Measurements from ENCODE around the gene SLC52A3. TPM values are rescaled to one million over a fixed set of nuclear protein-coding genes. Genes with fewer than 3 reads are reported as not detected.
"Not testable (repeated sequence)": the region's sequence is repeated elsewhere in the genome, so short reads cannot be mapped to it uniquely, and the experiment has no call there.

The SLC52A3 gene
- under 1 TPM; 0.26 to 0.61 (median 0.51) TPM for polyA plus RNA-seq (ENCODE audit: insufficient read depth in 1 of 5, insufficient read length in 5 of 5, low replicate concordance in 1 of 5)
- long read RNA-seq, donor 1 = 0 reads
- long read RNA-seq, donor 2 = 0 reads
- long read RNA-seq, donor 3 = 0 reads
- long read RNA-seq, donor 4 = 0 reads
- long read RNA-seq, donor 5 = 0 reads
- long read RNA-seq, donor 6 = 0 reads
- long read RNA-seq, donor 7 = 0 reads
- long read RNA-seq, donor 8 = 0 reads

DNA sequence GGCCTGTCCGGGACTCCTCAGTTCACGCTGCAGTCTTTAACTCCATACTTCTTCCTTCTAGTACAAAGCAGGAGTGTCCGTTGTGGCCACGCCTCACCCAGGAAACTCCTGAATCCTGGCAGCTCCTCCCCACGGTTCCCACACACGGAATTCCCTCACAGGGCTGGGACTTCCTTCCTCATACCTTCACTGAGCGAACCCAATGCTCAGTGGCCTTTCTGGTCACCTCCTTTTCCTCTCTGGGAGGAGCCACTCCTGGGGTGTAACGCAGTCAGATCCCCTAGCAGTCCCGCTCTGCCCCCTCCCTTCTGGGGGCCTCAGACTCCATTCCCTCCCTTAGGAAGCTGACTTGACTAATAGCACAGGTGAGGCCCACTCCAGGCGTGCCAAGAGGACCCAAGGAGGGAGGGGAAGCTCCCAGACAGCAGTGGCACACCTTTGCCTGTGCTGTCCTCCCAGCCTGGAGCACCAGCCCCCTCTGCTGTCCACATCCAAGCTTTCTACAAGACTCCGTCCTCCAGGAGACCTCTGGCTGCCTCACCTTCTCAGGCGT lies at the start of gene SLC52A3:
TSS of gene SLC52A3 (minus strand) at position 75 of the 553 bp plus-strand sequence. CDS start 2,726 bp downstream, outside the sequence.
- DNase-seq = no peak

DNA sequence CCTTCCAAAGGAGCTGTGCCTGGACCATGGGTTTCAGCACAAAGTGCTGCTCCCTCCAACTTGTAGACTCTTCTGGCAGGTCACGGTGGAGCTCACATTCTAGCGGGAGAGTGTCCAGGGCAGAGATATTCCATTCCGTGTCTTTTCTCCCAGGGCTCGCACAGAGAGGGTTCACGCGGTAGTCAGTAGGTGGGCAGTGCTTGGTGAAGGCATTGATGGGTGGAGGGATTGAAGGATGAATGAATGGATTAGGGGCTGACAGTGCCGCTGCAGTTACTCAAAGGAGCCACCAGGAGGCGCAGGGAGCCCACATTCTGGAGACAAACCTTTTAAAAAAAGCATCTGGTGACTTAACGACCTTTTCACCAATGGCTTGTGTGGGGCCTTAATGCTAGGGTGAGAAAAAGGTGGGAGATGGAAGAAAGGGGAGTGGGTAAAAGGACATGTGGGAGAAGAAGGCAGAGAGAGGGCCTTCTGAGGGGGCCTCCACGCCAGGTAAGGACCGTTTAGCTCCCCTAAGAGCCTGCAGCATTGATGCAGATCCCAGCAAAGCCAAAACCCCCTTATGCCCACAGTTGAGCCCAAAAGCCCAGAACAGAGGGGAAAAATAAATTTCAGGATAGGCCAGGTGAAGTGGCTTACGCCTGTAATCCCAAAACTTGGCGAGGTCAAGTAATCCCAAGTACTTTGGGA lies 47.8 kb upstream of the SLC52A3 start:
- peak; percentile 37 to 53 for DNase-seq

- DNase-seq = no peak
Observed at GRCh38 chr20:815226-815625, 46.9 kb upstream of the SLC52A3 start.

DNA sequence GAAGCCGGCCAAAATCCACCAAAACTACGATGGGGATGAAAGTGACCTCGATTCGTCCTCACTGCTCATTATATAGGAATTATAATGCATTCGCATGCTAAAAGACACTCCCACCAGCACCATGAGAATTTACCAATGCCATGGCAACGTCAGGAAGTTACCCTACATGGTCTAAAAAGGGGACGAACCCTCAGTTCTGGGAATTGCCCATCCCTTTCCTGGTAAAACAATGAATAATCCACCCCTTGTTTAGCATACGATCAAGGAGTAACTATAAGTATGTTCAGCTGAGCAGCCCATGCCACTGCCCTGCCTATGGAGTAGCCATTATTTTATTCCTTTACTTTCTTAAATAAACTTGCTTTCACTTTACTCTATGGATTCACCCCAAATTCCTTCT lies 45.1 kb upstream of the SLC52A3 start:
- no peak for DNase-seq

DNA sequence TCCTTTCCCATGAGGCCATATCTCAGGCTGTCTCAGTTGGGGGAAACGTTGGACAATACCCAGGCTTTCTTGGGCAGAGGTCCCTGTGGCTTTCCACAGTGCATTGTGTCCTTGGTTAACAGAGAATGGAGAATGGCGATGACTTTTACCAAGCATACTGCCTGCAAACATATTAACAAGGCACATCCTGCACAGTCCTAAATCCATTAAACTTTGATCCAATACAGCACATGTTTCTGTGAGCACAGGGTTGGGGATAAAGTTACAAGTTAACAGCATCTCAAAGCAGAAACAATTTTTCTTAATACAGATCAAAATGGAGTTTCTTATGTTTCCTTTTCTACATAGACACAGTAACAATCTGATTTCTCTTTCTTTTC lies 44.1 kb upstream of the SLC52A3 start:
- DNase-seq = not testable (repeated sequence)

DNA sequence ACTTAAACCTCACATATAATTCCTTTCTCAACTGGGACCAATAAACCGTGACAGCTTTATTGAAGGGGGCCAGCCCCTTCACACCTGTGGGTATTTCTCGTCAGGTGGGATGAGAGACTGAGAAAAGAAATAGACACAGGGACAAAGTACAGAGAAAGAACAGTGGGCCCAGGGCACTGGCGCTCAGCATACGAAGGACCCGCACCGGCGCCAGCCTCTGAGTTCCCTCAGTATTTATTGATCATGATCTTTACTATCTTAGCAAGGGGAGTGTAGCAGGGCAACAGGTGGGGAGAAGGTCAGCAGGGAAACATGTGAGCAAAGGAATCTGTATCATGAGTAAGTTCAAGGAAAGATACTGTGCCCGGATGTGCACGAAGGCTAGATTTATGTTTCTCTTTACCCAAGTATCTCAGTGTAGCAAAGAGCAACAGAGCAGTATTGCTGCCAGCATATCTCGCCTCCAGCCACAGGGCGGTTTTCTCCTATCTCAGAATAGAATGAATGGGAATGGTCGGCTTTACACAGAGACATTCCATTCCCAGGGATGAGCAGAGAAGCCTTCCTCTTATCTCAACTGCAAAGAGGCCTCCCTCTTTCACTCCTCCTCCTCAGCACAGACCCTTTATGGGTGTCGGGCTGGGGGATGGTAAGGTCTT lies 43.6 kb upstream of the SLC52A3 start:
- DNase-seq = not testable (repeated sequence)

DNA sequence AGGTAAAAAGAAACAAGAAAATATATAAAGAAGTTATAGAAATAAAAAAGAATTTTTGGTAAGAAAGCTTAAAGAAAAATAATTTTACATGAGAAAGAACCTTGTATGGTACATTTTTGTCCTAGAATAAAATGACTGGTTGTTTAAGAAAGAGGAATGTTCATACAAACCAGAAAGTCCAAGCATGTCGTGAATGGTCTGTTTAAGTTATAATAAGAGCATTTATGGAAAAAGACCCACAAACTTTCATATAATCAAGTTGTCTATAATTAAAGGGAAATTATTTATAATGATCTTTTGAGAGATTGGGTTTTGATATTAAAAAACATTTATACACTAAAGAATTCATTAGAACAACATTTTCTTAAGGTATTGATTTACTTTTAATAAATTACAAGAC lies 37.4 kb upstream of the SLC52A3 start:
- DNase-seq = no peak

GRCh38 chr20:801678-802077 lies 33.4 kb upstream of the SLC52A3 start:
- no peak for DNase-seq

GRCh38 chr20:800026-800425 lies 31.7 kb upstream of the SLC52A3 start:
- not testable (repeated sequence) for DNase-seq

DNA sequence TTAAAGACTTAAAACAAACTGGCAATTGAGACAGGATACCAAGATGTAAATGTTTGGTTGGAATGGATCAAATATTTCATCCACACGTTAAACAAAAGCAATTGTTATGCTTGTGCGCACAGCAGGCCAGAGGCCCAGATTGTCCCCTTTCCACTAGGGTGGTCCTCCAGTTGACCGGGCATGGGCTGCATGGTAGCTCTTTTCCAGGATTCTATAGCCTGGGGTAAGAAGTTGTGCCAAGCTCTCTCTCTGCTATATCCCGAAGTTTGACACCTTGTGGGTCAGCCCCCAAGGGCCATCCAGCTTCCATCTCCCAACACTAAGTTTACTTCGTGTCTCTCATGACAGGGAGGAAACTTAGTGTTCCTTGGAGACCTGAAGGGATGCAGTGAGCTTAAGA lies 30.4 kb upstream of the SLC52A3 start:
- DNase-seq = not testable (repeated sequence)

DNA sequence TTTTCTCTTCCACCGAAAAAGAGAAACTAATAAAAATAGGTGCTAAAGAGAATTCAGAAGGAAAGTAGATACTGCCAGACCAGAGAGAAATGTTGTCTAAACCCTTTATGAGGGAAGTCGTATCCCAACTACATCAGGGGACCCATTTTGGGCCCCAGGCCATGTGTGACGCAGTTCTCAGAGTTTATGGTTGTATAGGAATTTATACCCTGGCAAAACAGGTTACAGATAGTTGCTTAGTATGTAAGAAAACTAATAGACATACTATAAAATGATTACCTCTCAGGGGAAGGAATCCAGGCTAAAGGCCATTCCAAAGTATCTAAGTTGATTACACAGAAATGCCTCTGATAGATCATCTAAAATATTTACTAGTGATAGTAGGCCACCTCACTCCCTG lies 28.6 kb upstream of the SLC52A3 start:
- DNase-seq = no peak

DNA sequence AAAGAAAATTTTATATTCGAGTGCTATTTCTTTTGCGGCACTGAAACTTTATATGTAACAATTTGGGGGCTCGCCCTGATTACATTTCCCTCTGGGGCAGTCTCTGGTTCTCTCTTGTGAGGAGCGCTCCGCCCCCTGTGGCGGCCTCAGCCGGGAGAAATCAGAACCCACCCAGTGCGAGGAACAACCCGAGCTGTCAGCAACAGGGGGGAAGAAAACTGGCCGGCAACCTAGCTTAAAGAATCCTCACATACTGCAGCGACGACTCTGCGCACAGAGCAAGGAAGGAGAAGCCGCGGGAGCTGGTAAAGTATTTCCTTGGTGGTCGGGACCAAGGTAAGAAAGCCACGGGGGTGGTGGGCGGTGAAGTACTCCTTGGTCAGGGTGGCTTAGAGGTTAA lies 23.9 kb upstream of the SLC52A3 start:
- no peak for DNase-seq

DNA sequence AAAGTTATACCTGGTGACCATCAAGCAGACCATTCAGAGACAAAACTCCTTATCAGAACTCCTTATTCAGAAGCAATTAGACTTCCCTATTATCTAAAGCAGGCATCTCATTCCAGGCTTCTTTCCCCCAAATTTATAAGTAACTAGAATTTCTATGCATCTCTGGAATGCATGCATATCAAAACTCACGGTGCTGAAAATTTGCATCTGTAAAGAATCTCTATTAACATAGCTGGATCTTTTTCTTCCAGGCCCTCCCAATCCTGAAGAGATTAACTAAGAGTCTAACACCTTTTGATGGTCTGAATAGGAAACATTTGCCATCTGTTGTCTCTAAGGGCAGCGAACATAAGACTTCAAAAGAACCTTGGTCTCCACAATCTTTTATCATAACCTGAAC lies 22.8 kb upstream of the SLC52A3 start:
- DNase-seq = no peak

- no peak for DNase-seq
Observed at GRCh38 chr20:787825-788224, 19.5 kb upstream of the SLC52A3 start.

GRCh38 chr20:779771-780170 lies 11.5 kb upstream of the SLC52A3 start:
- DNase-seq = no peak

GRCh38 chr20:776165-776564 lies 7.9 kb upstream of the SLC52A3 start:
- DNase-seq = no peak

DNA sequence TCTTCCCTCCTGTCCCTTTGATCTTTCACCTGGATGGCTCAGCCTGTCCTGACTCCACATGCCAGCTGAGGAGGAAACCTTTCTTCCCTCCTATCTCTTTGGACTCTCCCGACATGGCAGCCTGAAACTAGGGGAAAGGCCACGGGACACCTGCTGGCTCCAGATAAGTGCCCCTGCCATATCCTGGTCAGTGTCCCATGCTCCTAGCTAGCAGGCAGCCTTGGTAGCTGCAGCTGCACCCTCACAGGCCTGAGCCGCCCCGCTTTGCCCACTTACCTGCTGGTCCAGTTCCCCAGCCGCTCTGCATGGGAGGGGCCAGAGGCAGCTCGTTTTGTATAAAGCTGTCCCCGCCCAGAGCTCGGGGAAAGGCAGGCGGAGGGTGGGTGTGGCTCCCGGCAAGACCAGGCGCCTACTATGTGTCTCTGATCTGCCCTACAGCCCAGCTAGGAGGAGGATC lies 7.4 kb upstream of the SLC52A3 start:
- DNase-seq = no peak

- no peak for DNase-seq
Observed at GRCh38 chr20:774660-775057, 6.4 kb upstream of the SLC52A3 start.

DNA sequence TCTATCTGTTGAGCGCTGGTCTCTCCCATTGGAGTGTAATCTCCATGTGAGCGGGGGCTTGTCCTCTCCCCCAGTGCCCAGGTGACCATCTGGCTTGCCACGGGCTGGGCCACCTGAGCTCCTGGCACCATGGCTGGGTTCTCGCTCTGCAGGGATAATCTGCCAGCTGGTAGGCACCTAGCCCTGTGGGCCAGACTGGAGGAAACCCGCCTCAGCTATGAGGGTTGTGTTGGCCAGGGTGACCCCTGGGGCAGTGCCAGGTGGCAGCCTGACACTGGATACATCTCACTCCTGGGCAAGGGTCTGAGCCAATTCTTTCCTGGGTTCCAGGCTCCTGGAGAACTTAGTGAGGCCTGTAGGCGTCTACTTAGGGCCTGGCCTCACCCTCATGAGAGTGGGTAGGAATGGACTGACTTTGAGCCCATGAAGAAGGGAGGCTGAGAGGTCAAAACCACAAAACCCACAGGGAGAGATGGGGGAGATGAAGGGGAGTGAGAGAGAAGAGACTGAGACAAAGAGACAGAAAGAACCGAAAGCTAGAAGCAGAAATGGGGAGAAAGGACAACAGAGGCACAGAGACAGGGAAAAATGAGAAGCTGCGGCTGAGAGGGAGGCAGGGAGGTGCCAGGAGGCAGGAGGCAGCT lies 5.8 kb upstream of the SLC52A3 start:
- no peak for DNase-seq

DNA sequence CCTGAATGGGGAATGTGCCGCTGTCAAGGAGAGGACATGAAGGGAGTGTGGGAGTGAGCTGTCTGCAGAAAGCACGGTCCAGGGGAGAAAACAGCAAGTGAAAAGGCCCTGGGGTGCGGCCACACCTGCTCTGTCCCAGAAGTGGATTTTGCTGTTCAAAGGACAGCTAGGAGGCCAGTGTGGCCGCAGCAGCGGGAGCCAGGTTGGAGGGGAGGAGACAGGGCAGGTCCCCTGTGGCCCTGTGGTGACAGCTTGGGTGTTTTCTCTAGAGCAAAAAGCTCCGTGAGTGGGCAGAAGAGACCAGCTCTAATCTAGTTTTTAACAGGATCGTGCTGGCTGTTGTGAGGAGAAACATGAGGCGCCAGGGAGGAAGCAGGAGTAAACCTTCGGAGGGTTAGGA lies 4.5 kb upstream of the SLC52A3 start:
- no peak for DNase-seq

- DNase-seq = no peak
Observed at GRCh38 chr20:771741-772464, 3.6 kb upstream of the SLC52A3 start.

GRCh38 chr20:770691-771090 lies 2.4 kb upstream of the SLC52A3 start:
- DNase-seq = no peak
